Mucosa of gallbladder (tissue), 1 donor: ENCODE measurements around the gene TENT4A. TPM values are rescaled to one million over a fixed set of nuclear protein-coding genes. Genes with fewer than 3 reads are reported as not detected.

Experiments
- DNase-seq: peaks from one replicate; pipeline ENCODE4 v3.0.0-alpha.2; 2020; ENCODE audit warnings: low spot score
- total RNA-seq: library from RNA; stranded (reverse); gene quantifications from one replicate; pipeline ENCODE4 v1.2.1, GENCODE V29; 2021
- donor health status: DM: no; HTN: no; CAD: no.

The TENT4A gene
- total RNA-seq, 1 donor from 2014 or later: 19.8 TPM

- DNase-seq: peak; percentile 7
These were observed 4.0 kb downstream of the TENT4A start for GRCh38 chr5:6717247-6717646.

- DNase-seq: peak; percentile 6
These were observed 4.5 kb downstream of the TENT4A start for GRCh38 chr5:6717687-6718086.

GRCh38 chr5:6718161-6718681, 5.0 kb downstream of the TENT4A start:
- peak; percentile 6 for DNase-seq

- DNase-seq: no peak
These were observed 5.5 kb downstream of the TENT4A start for GRCh38 chr5:6718718-6719117.

- no peak for DNase-seq
These were observed 6.2 kb downstream of the TENT4A start for GRCh38 chr5:6719417-6719816.

GRCh38 chr5:6719896-6720560, 6.8 kb downstream of the TENT4A start:
- DNase-seq: no peak

GRCh38 chr5:6720561-6720921, 7.3 kb downstream of the TENT4A start:
- DNase-seq: no peak

- DNase-seq: no peak
These were observed 8.2 kb downstream of the TENT4A start for GRCh38 chr5:6721442-6721841.

GRCh38 chr5:6722015-6722414, 8.8 kb downstream of the TENT4A start:
- no peak for DNase-seq

- no peak for DNase-seq
These were observed 10.0 kb downstream of the TENT4A start for GRCh38 chr5:6723122-6723815.

- no peak for DNase-seq
These were observed 10.6 kb downstream of the TENT4A start for GRCh38 chr5:6723816-6724300.

- no peak for DNase-seq
These were observed 11.2 kb downstream of the TENT4A start for GRCh38 chr5:6724321-6724929.

GRCh38 chr5:6725421-6725820, 12.2 kb downstream of the TENT4A start:
- no peak for DNase-seq

- DNase-seq: no peak
These were observed 12.8 kb downstream of the TENT4A start for GRCh38 chr5:6726006-6726405.

- DNase-seq: no peak
These were observed 14.0 kb downstream of the TENT4A start for GRCh38 chr5:6727231-6727630.

- DNase-seq: no peak
These were observed 15.0 kb downstream of the TENT4A start for GRCh38 chr5:6728011-6728794.

- no peak for DNase-seq
These were observed 15.6 kb downstream of the TENT4A start for GRCh38 chr5:6728795-6729183.

- no peak for DNase-seq
These were observed 16.4 kb downstream of the TENT4A start for GRCh38 chr5:6729386-6730310.

- no peak for DNase-seq
These were observed 17.2 kb downstream of the TENT4A start for GRCh38 chr5:6730407-6730806.

GRCh38 chr5:6730807-6731206, 17.6 kb downstream of the TENT4A start:
- DNase-seq: no peak
